ENCODE measurements around the gene UNK.
"Not testable (repeated sequence)": the region's sequence is repeated elsewhere in the genome, so short reads cannot be mapped to it uniquely, and the experiment has no call there.

The UNK gene

GRCh38 chr17:75847614-75848522 is 63.3 kb downstream of the UNK start:
- no peak for DNase-seq (ENCODE audit: extremely low read depth, low read depth)
- TF ChIP-seq CTCF (IDR thresholded peaks at IDR 0.05; ENCODE audit: low read depth, low read length) = no peak

GRCh38 chr17:75848523-75849278 is 64.1 kb downstream of the UNK start:
- peak; percentile 69 for TF ChIP-seq CTCF (IDR thresholded peaks at IDR 0.05; ENCODE audit: low read depth, low read length)
- no peak for DNase-seq (ENCODE audit: extremely low read depth, low read depth)

- DNase-seq (ENCODE audit: extremely low read depth, low read depth) = no peak
Observed at GRCh38 chr17:75849279-75849646, 64.7 kb downstream of the UNK start.

GRCh38 chr17:75849724-75850123 is 65.1 kb downstream of the UNK start:
- DNase-seq (ENCODE audit: extremely low read depth, low read depth) = no peak
- TF ChIP-seq CTCF (IDR thresholded peaks at IDR 0.05; ENCODE audit: low read depth, low read length) = no peak

More at GRCh38 chr17:75849279-75849646, 64.7 kb downstream of the UNK start:
- TF ChIP-seq CTCF (IDR thresholded peaks at IDR 0.05; ENCODE audit: low read depth, low read length) = no peak

- DNase-seq (ENCODE audit: extremely low read depth, low read depth) = no peak
- TF ChIP-seq CTCF (IDR thresholded peaks at IDR 0.05; ENCODE audit: low read depth, low read length) = no peak
Observed at GRCh38 chr17:75850928-75851692, 66.5 kb downstream of the UNK start.

- not testable (repeated sequence) for DNase-seq (ENCODE audit: extremely low read depth, low read depth)
Observed at GRCh38 chr17:75851693-75851991, 67.0 kb downstream of the UNK start.

- DNase-seq (ENCODE audit: extremely low read depth, low read depth) = no peak
- TF ChIP-seq CTCF (IDR thresholded peaks at IDR 0.05; ENCODE audit: low read depth, low read length) = no peak
Observed at GRCh38 chr17:75853433-75853832, 68.8 kb downstream of the UNK start.

Measured in AG09319 (cell line).